Smooth muscle cell (in vitro differentiated cells): Measurements from ENCODE around the gene CDC42EP2. TPM values are rescaled to one million over a fixed set of nuclear protein-coding genes. Genes with fewer than 3 reads are reported as not detected.

Experiments
- DNase-seq: peaks from one replicate; lab custom pipeline; 2025; ENCODE audit not compliant: unreplicated experiment; lab: John Stamatoyannopoulos, UW
- H2AFZ ChIP-seq: fragments of 200-600 bp; sonication (generic); 2 replicates; pipeline ENCODE4 v1.6.0; 2016; ENCODE audit warnings: antibody characterized with exemption, low read depth, mild to moderate bottlenecking
- H3F3A ChIP-seq: fragments of 200-600 bp; sonication (generic); 2 replicates; pipeline ENCODE4 v1.6.0; 2017; ENCODE audit warnings: antibody characterized with exemption, low read depth
- H3K27ac ChIP-seq: fragments of 200-600 bp; sonication (generic); 2 replicates; pipeline ENCODE4 v1.5.1; 2016; ENCODE audit warnings: low read depth, mild to moderate bottlenecking
- H3K27me3 ChIP-seq: fragments of 200-600 bp; sonication (generic); 2 replicates; pipeline ENCODE4 v1.6.1; 2016; ENCODE audit warnings: low read depth, mild to moderate bottlenecking
- H3K36me3 ChIP-seq: fragments of 200-600 bp; sonication (generic); 2 replicates; pipeline ENCODE4 v1.5.1; 2016; ENCODE audit warnings: low read depth
- H3K4me1 ChIP-seq: fragments of 200-600 bp; sonication (generic); 2 replicates; pipeline ENCODE4 v1.5.1; 2016; ENCODE audit warnings: low read depth
- H3K4me2 ChIP-seq: fragments of 200-600 bp; sonication (generic); 2 replicates; pipeline ENCODE4 v1.6.0; 2016; ENCODE audit warnings: mild to moderate bottlenecking
- H3K4me3 ChIP-seq: fragments of 200-600 bp; sonication (generic); 2 replicates; pipeline ENCODE4 v1.5.1; 2016; ENCODE audit warnings: mild to moderate bottlenecking
- H3K79me2 ChIP-seq: fragments of 200-600 bp; sonication (generic); 2 replicates; pipeline ENCODE4 v1.6.0; 2016; ENCODE audit warnings: low read depth, mild to moderate bottlenecking
- H3K9ac ChIP-seq: fragments of 200-600 bp; sonication (generic); 2 replicates; pipeline ENCODE4 v1.6.0; 2016; ENCODE audit warnings: low read depth
- H3K9me3 ChIP-seq: fragments of 200-600 bp; sonication (generic); replicated peaks from 2 replicates; pipeline ENCODE4 v1.5.1; 2016; ENCODE audit warnings: low read depth
- H4K20me1 ChIP-seq: fragments of 200-600 bp; sonication (generic); 2 replicates; pipeline ENCODE4 v1.6.0; 2016; ENCODE audit warnings: low read depth
- CTCF ChIP-seq: fragments of 200-600 bp; sonication (generic); IDR thresholded peaks from 2 replicates; pipeline ENCODE4 v1.5.1; 2017; ENCODE audit warnings: borderline replicate concordance, mild to moderate bottlenecking, antibody characterized with exemption; ENCODE audit not compliant: insufficient read depth, poor library complexity, severe bottlenecking
- WGBS: methylation state at CpG from one replicate; pipeline ENCODE4 v1.1.7; 2016; ENCODE audit warnings: low lambda C conversion rate; 5-methylcytosine and 5-hydroxymethylcytosine counted together
- polyA plus RNA-seq: library from polyadenylated mRNA; unstranded; fragments of >200 nt; fragmentation: Nextera tagmentation; extraction: Ambion mirVana; gene quantifications from 2 replicates; pipeline ENCODE4 v1.2.1, GENCODE V29; 2016
- total RNA-seq: library from RNA; depleted of rRNA; stranded (reverse); fragments of >200 nt; gene quantifications from 2 replicates; pipeline ENCODE4 v1.2.3, GENCODE V29; 2014

CDC42EP2 gene
- total and polyA plus RNA-seq, 2 experiments from 2014 or later = 4.0 to 7.8 TPM

- peak; percentile 98 for TF ChIP-seq CTCF
- Histone ChIP-seq H3F3A (no peaks in the 10 kb centered on the region), H3K27me3 (no peaks in the 10 kb centered on the region), H3K36me3 (no peaks in the 10 kb centered on the region), H3K4me3 (peak overlapping the region; percentile 78), H4K20me1 (peaks cover 42% of the 10 kb centered on the region), H3K27ac (peak overlapping the region; percentile 2), H3K9ac (peak overlapping the region; percentile 61), H3K4me2 (peak overlapping the region; percentile 91), H2AFZ (peak overlapping the region; percentile 6), H3K79me2 (peaks cover 44% of the 10 kb centered on the region), H3K4me1 (peaks cover 33% of the 10 kb centered on the region), H3K9me3 (no peaks in the 10 kb centered on the region)
- under 1% methylated on average over 52 of the region's 59 CpGs for WGBS
- peak; percentile 72 for DNase-seq
Measured at GRCh38 chr11:65315204-65315865, 669 bp downstream of the CDC42EP2 start.

- 35% methylated on average over 8 of the region's 8 CpGs for WGBS
- Histone ChIP-seq H3K27me3 (no peaks in the 10 kb centered on the region), H3F3A (no peaks in the 10 kb centered on the region), H3K4me2 (peak overlapping the region; percentile 91), H3K27ac (no peak overlapping the region), H3K9me3 (no peaks in the 10 kb centered on the region), H3K4me1 (peaks cover 32% of the 10 kb centered on the region), H3K36me3 (no peaks in the 10 kb centered on the region), H3K9ac (no peak overlapping the region), H4K20me1 (peaks cover 47% of the 10 kb centered on the region), H3K4me3 (peak overlapping the region; percentile 78), H2AFZ (no peak overlapping the region), H3K79me2 (peaks cover 44% of the 10 kb centered on the region)
- no peak for TF ChIP-seq CTCF
- DNase-seq = no peak
Measured at GRCh38 chr11:65315866-65316226, 1.2 kb downstream of the CDC42EP2 start.

- Histone ChIP-seq H3K9ac (no peak overlapping the region), H4K20me1 (peaks cover 53% of the 10 kb centered on the region), H3K4me3 (peak overlapping the region; percentile 78), H3K27me3 (no peaks in the 10 kb centered on the region), H3K36me3 (no peaks in the 10 kb centered on the region), H3F3A (no peaks in the 10 kb centered on the region), H3K4me1 (peaks cover 26% of the 10 kb centered on the region), H3K4me2 (peak overlapping the region; percentile 91), H2AFZ (no peak overlapping the region), H3K79me2 (peaks cover 44% of the 10 kb centered on the region), H3K9me3 (no peaks in the 10 kb centered on the region), H3K27ac (no peak overlapping the region)
- DNase-seq = no peak
- TF ChIP-seq CTCF = no peak
- WGBS = 60% methylated on average over 20 of the region's 20 CpGs
Measured at GRCh38 chr11:65316227-65317024, 1.8 kb downstream of the CDC42EP2 start.
